Activated naive CD4-positive, alpha-beta T cell treated with anti-CD3 and anti-CD28 coated beads, Interleukin-2, amount 50 U/mL, for 24 hours (primary cell): ENCODE results near the gene KRTAP5-6.
A peak's percentile ranks its signal among the peaks of the same experiment; 100 is the strongest.
"Not testable (repeated sequence)": the region's sequence is repeated elsewhere in the genome, so short reads cannot be mapped to it uniquely, and the experiment has no call there.

Experiments
- H3K27ac Mint-ChIP-seq: one replicate; pipeline ENCODE4 v1.8.0; 2021; ENCODE audit warnings: mild to moderate bottlenecking, mixed read lengths
- H3K27me3 Mint-ChIP-seq: one replicate; pipeline ENCODE4 v1.8.0; 2021; ENCODE audit warnings: mixed read lengths
- H3K36me3 Mint-ChIP-seq: one replicate; pipeline ENCODE4 v1.8.0; 2021; ENCODE audit warnings: mixed read lengths
- H3K4me1 Mint-ChIP-seq: one replicate; pipeline ENCODE4 v1.8.0; 2021; ENCODE audit warnings: mixed read lengths
- H3K4me3 Mint-ChIP-seq: one replicate; pipeline ENCODE4 v1.8.0; 2021; ENCODE audit warnings: mild to moderate bottlenecking, mixed read lengths
- H3K9me3 Mint-ChIP-seq: one replicate; pipeline ENCODE4 v1.8.0; 2021; ENCODE audit warnings: mixed read lengths

KRTAP5-6 gene

GRCh38 chr11:1656061-1656441 lies 40.9 kb upstream of the KRTAP5-6 start:
- H3K4me1 Mint-ChIP-seq = peaks cover 15% of the 10 kb centered on the region
- peaks cover 14% of the 10 kb centered on the region for H3K27me3 Mint-ChIP-seq
- no peaks in the 10 kb centered on the region for H3K36me3 Mint-ChIP-seq
- H3K4me3 Mint-ChIP-seq = no peak overlapping the region
- H3K9me3 Mint-ChIP-seq = no peaks in the 10 kb centered on the region
- H3K27ac Mint-ChIP-seq = no peak overlapping the region

GRCh38 chr11:1656670-1657069 lies 40.3 kb upstream of the KRTAP5-6 start:
- H3K36me3 Mint-ChIP-seq = no peaks in the 10 kb centered on the region
- H3K27me3 Mint-ChIP-seq = peaks cover 14% of the 10 kb centered on the region
- peaks cover 15% of the 10 kb centered on the region for H3K4me1 Mint-ChIP-seq
- H3K27ac Mint-ChIP-seq = no peak overlapping the region
- no peaks in the 10 kb centered on the region for H3K9me3 Mint-ChIP-seq
- no peak overlapping the region for H3K4me3 Mint-ChIP-seq

GRCh38 chr11:1659506-1659905 lies 37.5 kb upstream of the KRTAP5-6 start:
- H3K27ac Mint-ChIP-seq = no peak overlapping the region
- no peaks in the 10 kb centered on the region for H3K9me3 Mint-ChIP-seq
- H3K36me3 Mint-ChIP-seq = no peaks in the 10 kb centered on the region
- H3K4me3 Mint-ChIP-seq = no peak overlapping the region
- H3K4me1 Mint-ChIP-seq = peaks cover 15% of the 10 kb centered on the region
- H3K27me3 Mint-ChIP-seq = peaks cover 12% of the 10 kb centered on the region

GRCh38 chr11:1660111-1660867 lies 36.7 kb upstream of the KRTAP5-6 start:
- no peak overlapping the region for H3K27ac Mint-ChIP-seq
- no peaks in the 10 kb centered on the region for H3K9me3 Mint-ChIP-seq
- H3K36me3 Mint-ChIP-seq = no peaks in the 10 kb centered on the region
- peak overlapping the region; percentile 20 for H3K4me3 Mint-ChIP-seq
- H3K27me3 Mint-ChIP-seq = peaks cover 12% of the 10 kb centered on the region
- H3K4me1 Mint-ChIP-seq = peaks cover 15% of the 10 kb centered on the region

GRCh38 chr11:1661454-1662269 lies 35.3 kb upstream of the KRTAP5-6 start:
- not testable (repeated sequence) for H3K27ac Mint-ChIP-seq, H3K9me3 Mint-ChIP-seq, H3K4me3 Mint-ChIP-seq, H3K36me3 Mint-ChIP-seq
- H3K4me1 Mint-ChIP-seq = peaks cover 15% of the 10 kb centered on the region
- H3K27me3 Mint-ChIP-seq = peaks cover 12% of the 10 kb centered on the region

- not testable (repeated sequence) for H3K9me3 Mint-ChIP-seq, H3K27ac Mint-ChIP-seq, H3K36me3 Mint-ChIP-seq, H3K4me3 Mint-ChIP-seq
- Mint-ChIP-seq H3K27me3 (peaks cover 11% of the 10 kb centered on the region), H3K4me1 (peaks cover 15% of the 10 kb centered on the region)
These were observed 34.2 kb upstream of the KRTAP5-6 start for GRCh38 chr11:1662699-1663283.

- Mint-ChIP-seq H3K27ac (no peak overlapping the region), H3K36me3 (no peaks in the 10 kb centered on the region), H3K4me1 (peaks cover under 1% of the 10 kb centered on the region), H3K27me3 (peaks cover 19% of the 10 kb centered on the region), H3K9me3 (no peaks in the 10 kb centered on the region), H3K4me3 (no peak overlapping the region)
These were observed 31.7 kb upstream of the KRTAP5-6 start for GRCh38 chr11:1665313-1665712.

GRCh38 chr11:1667121-1667850 lies 29.7 kb upstream of the KRTAP5-6 start:
- H3K9me3 Mint-ChIP-seq = no peaks in the 10 kb centered on the region
- peaks cover 19% of the 10 kb centered on the region for H3K27me3 Mint-ChIP-seq
- no peaks in the 10 kb centered on the region for H3K36me3 Mint-ChIP-seq
- no peak overlapping the region for H3K27ac Mint-ChIP-seq
- H3K4me3 Mint-ChIP-seq = no peak overlapping the region
- H3K4me1 Mint-ChIP-seq = no peaks in the 10 kb centered on the region

GRCh38 chr11:1667906-1668305 lies 29.1 kb upstream of the KRTAP5-6 start:
- H3K27me3 Mint-ChIP-seq = peaks cover 18% of the 10 kb centered on the region
- H3K36me3 Mint-ChIP-seq = no peaks in the 10 kb centered on the region
- H3K4me3 Mint-ChIP-seq = no peak overlapping the region
- no peaks in the 10 kb centered on the region for H3K4me1 Mint-ChIP-seq
- H3K27ac Mint-ChIP-seq = no peak overlapping the region
- H3K9me3 Mint-ChIP-seq = no peaks in the 10 kb centered on the region

GRCh38 chr11:1668911-1669473 lies 28.0 kb upstream of the KRTAP5-6 start:
- Mint-ChIP-seq H3K27ac (no peak overlapping the region), H3K27me3 (peaks cover 18% of the 10 kb centered on the region), H3K4me1 (no peaks in the 10 kb centered on the region), H3K4me3 (no peak overlapping the region), H3K36me3 (no peaks in the 10 kb centered on the region), H3K9me3 (no peaks in the 10 kb centered on the region)

- Mint-ChIP-seq H3K36me3 (no peaks in the 10 kb centered on the region), H3K4me3 (no peak overlapping the region)
These were observed 27.3 kb upstream of the KRTAP5-6 start for GRCh38 chr11:1669546-1670218.

GRCh38 chr11:1670457-1670856 lies 26.5 kb upstream of the KRTAP5-6 start:
- not testable (repeated sequence) for H3K27ac Mint-ChIP-seq, H3K4me3 Mint-ChIP-seq, H3K36me3 Mint-ChIP-seq, H3K9me3 Mint-ChIP-seq, H3K4me1 Mint-ChIP-seq
- H3K27me3 Mint-ChIP-seq = peaks cover 21% of the 10 kb centered on the region

More at GRCh38 chr11:1669546-1670218, 27.3 kb upstream of the KRTAP5-6 start:
- H3K9me3 Mint-ChIP-seq = no peaks in the 10 kb centered on the region
- peaks cover 18% of the 10 kb centered on the region for H3K27me3 Mint-ChIP-seq
- H3K4me1 Mint-ChIP-seq = no peaks in the 10 kb centered on the region
- no peak overlapping the region for H3K27ac Mint-ChIP-seq

GRCh38 chr11:1670905-1671371 lies 26.1 kb upstream of the KRTAP5-6 start:
- H3K27ac Mint-ChIP-seq = no peak overlapping the region
- no peaks in the 10 kb centered on the region for H3K9me3 Mint-ChIP-seq
- peaks cover 24% of the 10 kb centered on the region for H3K27me3 Mint-ChIP-seq
- no peaks in the 10 kb centered on the region for H3K4me1 Mint-ChIP-seq
- H3K4me3 Mint-ChIP-seq = no peak overlapping the region
- no peaks in the 10 kb centered on the region for H3K36me3 Mint-ChIP-seq

- Mint-ChIP-seq H3K9me3 (no peaks in the 10 kb centered on the region), H3K36me3 (no peaks in the 10 kb centered on the region), H3K27me3 (peaks cover 27% of the 10 kb centered on the region), H3K4me1 (no peaks in the 10 kb centered on the region), H3K4me3 (no peak overlapping the region), H3K27ac (no peak overlapping the region)
These were observed 25.3 kb upstream of the KRTAP5-6 start for GRCh38 chr11:1671658-1672057.
